GM13976 (cell line): ENCODE measurements around the gene MYO5B.

Source experiments
- DNase-seq: peaks from one replicate; pipeline ENCODE4 v3.0.0; 2012; ENCODE audit warnings: low spot score
- CTCF ChIP-seq: IDR thresholded peaks from 2 replicates; pipeline ENCODE4 v1.5.1; 2012; ENCODE audit warnings: borderline replicate concordance, mild to moderate bottlenecking; ENCODE audit not compliant: insufficient read depth; ENCODE audit errors: extremely low read depth, missing control alignments, control extremely low read depth
- in situ Hi-C: fragments of 300-500 bp; cut with MboI; formaldehyde crosslinking; loops from one replicate; pipeline ENCODE4 v1.12.0; 2022; ENCODE audit warnings: low sequenced_read_pairs, mixed read lengths, inconsistent platforms; ENCODE audit not compliant: unreplicated experiment

MYO5B gene

GRCh38 chr18:50209311-50209710 lies 14.4 kb upstream of the MYO5B start:
- no peak for TF ChIP-seq CTCF
- DNase-seq, result no peak
- in situ Hi-C loops, result no loop called here

- DNase-seq, result no peak
- in situ Hi-C loops, result no loop called here
- TF ChIP-seq CTCF, result no peak
Measured at GRCh38 chr18:50207722-50208121, 12.8 kb upstream of the MYO5B start.

- peak; percentile 43 for TF ChIP-seq CTCF
- DNase-seq, result peak; percentile 56
Measured at GRCh38 chr18:50203801-50204604, 9.1 kb upstream of the MYO5B start.

GRCh38 chr18:50201476-50202018 lies 6.6 kb upstream of the MYO5B start:
- DNase-seq, result no peak
- in situ Hi-C loops, result no loop called here
- TF ChIP-seq CTCF, result no peak

More at GRCh38 chr18:50203801-50204604, 9.1 kb upstream of the MYO5B start:
- in situ Hi-C loops, result no loop called here

- DNase-seq, result no peak
- no peak for TF ChIP-seq CTCF
- in situ Hi-C loops, result no loop called here
Measured at GRCh38 chr18:50199921-50200320, 5.0 kb upstream of the MYO5B start.

GRCh38 chr18:50199346-50199855 lies 4.5 kb upstream of the MYO5B start:
- DNase-seq, result no peak
- TF ChIP-seq CTCF, result no peak
- in situ Hi-C loops, result no loop called here
